Right lobe of liver (tissue), 6 donors: ENCODE results near the gene GPRC5C. TPM values are rescaled to one million over a fixed set of nuclear protein-coding genes. Genes with fewer than 3 reads are reported as not detected.
A peak's percentile ranks its signal among the peaks of the same experiment; 100 is the strongest.

Experiments
- ATAC-seq, 4 donors: fragments of 200-7000 bp; cut with Tn5 transposase; one replicate each; pipeline ENCODE4 v1.9.1; 2020; ENCODE audit warnings: mild to moderate bottlenecking in 4 of 4, moderate library complexity in 4 of 4
- DNase-seq, 3 donors: peaks; one replicate each; pipeline ENCODE4 v3.0.0-alpha.2; 2020
- H3K27ac ChIP-seq, 3 donors: fragments of 200-600 bp; one replicate each; pipeline ENCODE4 v1.8.0; 2022
- H3K27me3 ChIP-seq, 2 donors: fragments of 200-600 bp; one replicate each; pipeline ENCODE4 v1.8.0; 2022
- H3K36me3 ChIP-seq, 4 donors: fragments of 200-600 bp; sonication (generic) in 1 of 4; one replicate each; pipeline versions ENCODE4 v1.5.1 to v1.8.0; 2017 to 2022; ENCODE audit warnings: control low read depth in 1 of 4
- H3K4me1 ChIP-seq, 4 donors: fragments of 200-600 bp; sonication (generic) in 1 of 4; one replicate each; pipeline versions ENCODE4 v1.5.1 to v1.8.0; 2017 to 2022; ENCODE audit warnings: control low read depth in 1 of 4
- H3K4me3 ChIP-seq, 3 donors: fragments of 200-600 bp; one replicate each; pipeline ENCODE4 v1.8.0; 2022
- H3K9me3 ChIP-seq, 4 donors: fragments of 200-600 bp; sonication (generic) in 1 of 4; one replicate each; pipeline versions ENCODE4 v1.5.1 to v1.8.0; 2017 to 2022; ENCODE audit warnings: control low read depth in 1 of 4
- CTCF ChIP-seq, 4 donors: fragments of 200-600 bp in 3 of 4; fragments of 450-650 bp in 1 of 4; IDR thresholded peaks; one replicate each; pipeline versions ENCODE4 v1.5.1 to v1.8.0; 2016 to 2022; ENCODE audit warnings: antibody characterized with exemption in 4 of 4, mild to moderate bottlenecking in 2 of 4
- POLR2A ChIP-seq: fragments of 450-650 bp; IDR thresholded peaks from one replicate; pipeline ENCODE4 v1.6.1; 2017; ENCODE audit warnings: antibody characterized with exemption, mild to moderate bottlenecking
- WGBS: methylation state at CpG from one replicate; pipeline ENCODE4 v1.1.6; 2018; ENCODE audit warnings: low coverage, low lambda C conversion rate; ENCODE audit not compliant: insufficient coverage; ENCODE audit errors: missing lambda C conversion rate; 5-methylcytosine and 5-hydroxymethylcytosine counted together
- intact Hi-C, 2 donors: fragments of 100-400 bp; cut with DNase I; formaldehyde crosslinking; loops; one replicate each; pipeline versions ENCODE4 v1.11.2 to v1.14.1; 2022
- total RNA-seq, 6 experiments: library from RNA; depleted of rRNA in 2 of 6; stranded (reverse); fragments of >200 nt in 2 of 6; fragmentation: NEBNext Ultra II Directional in 3 of 6; extraction: Animal tissue kit (Norgen Biotek cat#: 25700) in 3 of 6; gene quantifications; one replicate each; pipeline versions ENCODE4 v1.1.0 to v1.2.4, GENCODE V29; 2016 to 2023
- donor health status: DM: no; HTN: yes; CAD: no.
- donor health status: DM: no; HTN: no; CAD: no.
- donor health status: DM: no; HTN: no; CAD: no.
- donor health status: DM: no; HTN: yes; CAD: no.
- donor health status: DM: no; HTN: yes; CAD: no.

Gene GPRC5C
- total RNA-seq, 6 experiments from 2014 or later, result 120 to 215 (median 131) TPM

- intact Hi-C loops, result no loop called here
- Histone ChIP-seq H3K4me3 (no peak overlapping the region), H3K27me3 (no peaks in the 10 kb centered on the region), H3K36me3 (no peaks in the 10 kb centered on the region), H3K27ac (no peak overlapping the region), H3K4me1 (peaks cover 0 to 2% (median 0%) of the 10 kb centered on the region in 4 donors), H3K9me3 (no peaks in the 10 kb centered on the region)
- TF ChIP-seq CTCF (IDR thresholded peaks at IDR 0.05), result no peak
- TF ChIP-seq POLR2A, result no peak
- DNase-seq, result no peak
- peak in 2 of 4 donors; percentile 11 to 30 for ATAC-seq
- WGBS, result 90% methylated on average over 2 of the region's 9 CpGs
Measured at GRCh38 chr17:74474043-74474792, 42.3 kb downstream of the GPRC5C start.

GRCh38 chr17:74475189-74475588, 43.3 kb downstream of the GPRC5C start:
- ATAC-seq (no peak), DNase-seq (no peak)
- no peak for TF ChIP-seq CTCF (IDR thresholded peaks at IDR 0.05)
- Histone ChIP-seq H3K27me3 (no peaks in the 10 kb centered on the region), H3K36me3 (no peaks in the 10 kb centered on the region), H3K27ac (no peak overlapping the region), H3K4me3 (no peak overlapping the region), H3K4me1 (peaks cover 0 to 3% (median 0%) of the 10 kb centered on the region in 4 donors), H3K9me3 (no peaks in the 10 kb centered on the region)
- intact Hi-C loops, result no loop called here
- 93% methylated on average over 3 of the region's 4 CpGs for WGBS

GRCh38 chr17:74477411-74477810, 45.5 kb downstream of the GPRC5C start:
- no peak for DNase-seq
- H3K4me3 ChIP-seq, result no peak overlapping the region
- no peak overlapping the region for H3K27ac ChIP-seq
- WGBS, result 50% methylated on average over 1 of the region's 4 CpGs
- H3K4me1 ChIP-seq, result peaks cover 0 to 3% (median 0%) of the 10 kb centered on the region in 4 donors
- no peaks in the 10 kb centered on the region for H3K9me3 ChIP-seq
- intact Hi-C loops, result no loop called here
- no peak for TF ChIP-seq POLR2A
- TF ChIP-seq CTCF (IDR thresholded peaks at IDR 0.05), result no peak
- no peaks in the 10 kb centered on the region for H3K27me3 ChIP-seq
- ATAC-seq, result no peak
- no peaks in the 10 kb centered on the region for H3K36me3 ChIP-seq

- Histone ChIP-seq H3K4me1 (peaks cover 0 to 3% (median 0%) of the 10 kb centered on the region in 4 donors), H3K36me3 (no peaks in the 10 kb centered on the region), H3K27ac (peak overlapping the region in 1 of 3 donors; percentile 40), H3K9me3 (no peaks in the 10 kb centered on the region), H3K4me3 (no peak overlapping the region), H3K27me3 (no peaks in the 10 kb centered on the region)
- intact Hi-C loops, result no loop called here
- TF ChIP-seq CTCF (IDR thresholded peaks at IDR 0.05) (no peak), POLR2A (no peak)
- no peak for DNase-seq
- WGBS, result 0% methylated on average over 3 of the region's 6 CpGs
- ATAC-seq, result peak; percentile 26 to 76 (median 60)
Measured at GRCh38 chr17:74478420-74479100, 46.7 kb downstream of the GPRC5C start.
